ENCODE measurements around the gene FLAD1. TPM values are rescaled to one million over a fixed set of nuclear protein-coding genes. Genes with fewer than 3 reads are reported as not detected.

Gene FLAD1
- total RNA-seq, 2 donors from 2014 or later: 31.5 to 35.3 TPM

DNA sequence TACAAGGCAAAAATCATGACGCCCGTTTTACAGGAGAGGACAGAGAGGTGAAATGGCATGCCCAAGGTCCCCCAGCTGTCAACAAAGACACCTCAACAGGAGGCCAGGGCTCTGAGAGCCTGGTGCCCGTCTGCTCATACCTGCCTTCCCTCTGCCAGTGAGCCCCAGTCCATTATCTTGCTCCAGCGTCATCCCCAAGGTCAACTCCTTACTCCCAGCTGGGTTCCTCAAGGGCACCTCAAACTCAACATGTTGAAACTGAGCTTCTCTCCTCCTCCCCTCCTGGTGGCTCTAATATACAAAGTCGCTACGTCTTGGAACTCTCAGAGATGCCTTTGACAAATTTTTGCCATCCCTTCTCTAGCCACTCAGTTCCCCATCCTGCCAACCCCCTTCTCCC lies 30.5 kb upstream of the FLAD1 start:
- H3K9me3 ChIP-seq: no peaks in the 10 kb centered on the region
- no peaks in the 10 kb centered on the region for H3K27me3 ChIP-seq (replicated peaks; ENCODE audit: insufficient read depth)
- TF ChIP-seq POLR2AphosphoS5 (IDR thresholded peaks at IDR 0.05): no peak
- TF ChIP-seq, protein P1, sequence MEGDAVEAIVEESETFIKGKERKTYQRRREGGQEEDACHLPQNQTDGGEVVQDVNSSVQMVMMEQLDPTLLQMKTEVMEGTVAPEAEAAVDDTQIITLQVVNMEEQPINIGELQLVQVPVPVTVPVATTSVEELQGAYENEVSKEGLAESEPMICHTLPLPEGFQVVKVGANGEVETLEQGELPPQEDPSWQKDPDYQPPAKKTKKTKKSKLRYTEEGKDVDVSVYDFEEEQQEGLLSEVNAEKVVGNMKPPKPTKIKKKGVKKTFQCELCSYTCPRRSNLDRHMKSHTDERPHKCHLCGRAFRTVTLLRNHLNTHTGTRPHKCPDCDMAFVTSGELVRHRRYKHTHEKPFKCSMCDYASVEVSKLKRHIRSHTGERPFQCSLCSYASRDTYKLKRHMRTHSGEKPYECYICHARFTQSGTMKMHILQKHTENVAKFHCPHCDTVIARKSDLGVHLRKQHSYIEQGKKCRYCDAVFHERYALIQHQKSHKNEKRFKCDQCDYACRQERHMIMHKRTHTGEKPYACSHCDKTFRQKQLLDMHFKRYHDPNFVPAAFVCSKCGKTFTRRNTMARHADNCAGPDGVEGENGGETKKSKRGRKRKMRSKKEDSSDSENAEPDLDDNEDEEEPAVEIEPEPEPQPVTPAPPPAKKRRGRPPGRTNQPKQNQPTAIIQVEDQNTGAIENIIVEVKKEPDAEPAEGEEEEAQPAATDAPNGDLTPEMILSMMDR (IDR thresholded peaks at IDR 0.05): no peak
- TF ChIP-seq POLR2A (IDR thresholded peaks at IDR 0.05): no peak
- H3K4me3 ChIP-seq: no peak overlapping the region
- intact Hi-C loops (cut with DNase I): no loop called here
- WGBS: 80% methylated on average over 6 of the region's 6 CpGs
- H3K4me1 ChIP-seq (replicated peaks): peaks cover 16% of the 10 kb centered on the region
- DNase-seq (ENCODE audit: low spot score): no peak
- no peaks in the 10 kb centered on the region for H3K36me3 ChIP-seq
- H3K27ac ChIP-seq: no peak overlapping the region

DNA sequence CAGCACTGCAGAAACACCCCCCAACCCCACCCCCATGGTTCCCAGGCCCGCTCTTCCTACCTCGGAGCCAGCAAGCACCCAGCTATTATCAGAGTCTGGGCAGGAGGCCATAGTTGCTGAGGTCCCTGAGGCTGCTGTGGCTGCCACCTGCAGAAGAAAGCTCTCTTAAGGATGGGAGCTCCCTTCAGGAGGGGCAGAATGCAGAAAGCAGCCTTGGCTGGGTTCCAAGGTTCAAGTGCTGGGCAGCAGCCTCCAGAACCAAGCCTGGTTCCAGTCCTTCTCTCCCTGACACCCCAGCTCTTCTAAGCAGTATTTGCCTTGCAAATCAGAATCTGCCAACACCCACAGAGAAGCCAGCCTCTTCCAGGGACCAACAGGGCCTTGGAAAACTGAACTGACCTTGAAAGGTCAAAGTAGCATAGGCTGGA lies 29.5 kb upstream of the FLAD1 start:
- no peak overlapping the region for H3K27ac ChIP-seq
- TF ChIP-seq POLR2AphosphoS5 (IDR thresholded peaks at IDR 0.05) (no peak), POLR2A (IDR thresholded peaks at IDR 0.05) (no peak)
- TF ChIP-seq, protein P1 (IDR thresholded peaks at IDR 0.05): no peak

DNA sequence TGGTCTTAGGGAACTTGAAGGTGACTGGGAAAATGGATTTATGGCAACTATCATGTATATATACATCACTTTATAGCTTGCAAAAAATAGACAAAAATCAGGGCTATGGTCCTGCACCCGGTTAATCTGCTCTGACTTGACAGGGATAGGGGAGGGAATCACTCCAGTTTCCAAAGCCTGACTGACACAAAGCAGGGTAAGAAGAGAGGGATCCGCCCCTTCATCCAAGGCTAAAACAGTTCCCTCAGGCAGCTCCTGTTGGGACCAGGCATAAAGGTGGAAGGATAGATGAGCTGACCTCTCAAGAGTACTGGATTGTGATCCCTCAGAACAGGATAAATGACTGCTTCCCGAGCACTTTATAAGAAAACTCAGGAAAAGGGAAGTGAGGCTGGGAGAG lies 28.6 kb upstream of the FLAD1 start:
- Histone ChIP-seq H3K27me3 (replicated peaks; ENCODE audit: insufficient read depth) (no peaks in the 10 kb centered on the region), H3K27ac (no peak overlapping the region), H3K4me1 (replicated peaks) (peaks cover 16% of the 10 kb centered on the region), H3K9me3 (no peaks in the 10 kb centered on the region), H3K36me3 (no peaks in the 10 kb centered on the region), H3K4me3 (peak overlapping the region in 1 of 2 donors; percentile 46)
- intact Hi-C loops (cut with DNase I): no loop called here
- no peak for TF ChIP-seq POLR2A (IDR thresholded peaks at IDR 0.05)
- WGBS: 59% methylated on average over 3 of the region's 3 CpGs
- DNase-seq (ENCODE audit: low spot score): no peak

More for the DNA sequence above, 29.5 kb upstream of the FLAD1 start:
- Histone ChIP-seq H3K27me3 (replicated peaks; ENCODE audit: insufficient read depth) (no peaks in the 10 kb centered on the region), H3K36me3 (no peaks in the 10 kb centered on the region), H3K4me3 (no peak overlapping the region), H3K9me3 (no peaks in the 10 kb centered on the region), H3K4me1 (replicated peaks) (peaks cover 16% of the 10 kb centered on the region)
- 46% methylated on average over 2 of the region's 2 CpGs for WGBS
- intact Hi-C loops (cut with DNase I): no loop called here
- DNase-seq (ENCODE audit: low spot score): no peak

DNA sequence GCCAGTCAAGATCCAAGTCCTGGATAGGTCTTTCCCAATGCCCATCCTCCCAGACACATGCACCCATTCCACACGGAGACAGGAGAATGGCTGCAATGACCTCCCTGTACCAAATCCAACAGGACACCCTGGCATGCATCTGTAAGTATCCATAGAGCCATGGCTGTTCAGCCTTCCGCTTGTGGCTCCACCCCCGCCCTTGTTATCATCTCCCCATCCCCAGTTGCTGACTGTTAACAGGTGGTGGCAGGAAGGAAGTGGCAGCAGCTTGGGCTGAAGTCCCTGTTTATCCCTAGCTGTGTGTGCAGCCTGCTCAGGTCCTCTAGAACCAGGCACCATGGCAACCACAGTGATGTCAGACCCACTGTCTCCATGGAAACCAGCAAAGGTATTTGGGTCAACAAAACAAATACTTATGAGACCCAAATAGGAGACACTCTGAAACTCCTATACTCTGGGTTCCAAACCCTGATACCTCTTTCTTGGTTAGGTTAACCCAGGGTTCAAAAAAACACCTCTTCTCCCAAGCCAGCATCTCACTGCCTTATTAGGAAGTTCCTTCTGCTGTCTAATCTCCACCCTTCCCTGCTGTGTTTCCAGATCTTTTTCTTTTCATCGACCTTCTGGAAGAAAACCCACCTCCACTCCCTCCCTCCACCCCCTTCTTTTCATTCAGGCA lies 28.0 kb upstream of the FLAD1 start:
- no peak for DNase-seq (ENCODE audit: low spot score)
- Histone ChIP-seq H3K27me3 (replicated peaks; ENCODE audit: insufficient read depth) (no peaks in the 10 kb centered on the region), H3K4me3 (peak overlapping the region; percentile 46), H3K36me3 (no peaks in the 10 kb centered on the region), H3K4me1 (replicated peaks) (peaks cover 16% of the 10 kb centered on the region), H3K27ac (peak overlapping the region; percentile 76 to 79), H3K9me3 (no peaks in the 10 kb centered on the region)
- TF ChIP-seq, protein P1 (IDR thresholded peaks at IDR 0.05): no peak
- no peak for TF ChIP-seq POLR2A (IDR thresholded peaks at IDR 0.05)
- TF ChIP-seq POLR2AphosphoS5 (IDR thresholded peaks at IDR 0.05): no peak
- intact Hi-C loops (cut with DNase I): no loop called here
- 2% methylated on average over 4 of the region's 4 CpGs for WGBS

DNA sequence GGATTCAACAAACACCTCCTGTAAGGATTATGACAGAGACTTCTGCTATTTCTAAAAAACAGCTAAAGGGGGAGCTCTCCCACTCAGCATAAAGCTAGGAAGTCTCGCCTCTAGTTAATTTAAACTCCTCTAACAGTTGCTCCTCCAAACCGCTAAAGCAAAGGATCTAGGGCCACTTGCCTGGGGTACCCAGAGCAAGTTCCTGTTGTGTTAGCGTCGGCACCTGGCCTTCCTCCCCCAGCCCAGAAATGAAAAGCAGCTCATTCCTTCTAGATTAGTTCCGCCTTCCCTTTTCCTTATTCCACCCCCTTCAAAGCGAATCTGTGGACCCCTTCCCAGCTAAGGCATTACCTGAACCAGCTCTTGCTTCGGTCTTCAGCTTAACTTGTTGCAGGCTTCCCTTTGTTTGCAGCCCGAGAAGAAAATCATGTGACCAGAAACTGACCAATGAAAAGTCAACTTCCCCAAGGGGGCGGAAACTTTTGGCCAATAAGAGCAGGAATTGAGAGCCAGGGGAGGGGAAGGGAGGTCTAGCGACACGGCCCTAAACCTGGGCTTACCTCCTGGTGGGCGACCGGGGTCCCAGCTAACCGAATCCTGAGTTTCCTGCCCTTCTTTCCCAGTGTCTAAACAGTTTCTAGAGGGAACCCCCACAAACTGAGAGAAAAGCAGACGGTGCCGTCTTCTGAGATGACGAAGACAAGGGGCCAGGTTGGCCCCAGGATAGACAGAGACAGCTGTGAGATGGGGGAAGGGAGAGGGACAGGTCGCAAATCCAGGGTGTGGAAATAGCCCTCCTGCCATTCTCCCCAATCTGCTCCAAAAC lies 27.2 kb upstream of the FLAD1 start, which contains the start of gene PBXIP1:
Gene PBXIP1, minus strand, starts transcription at position 382 of the 826 bp plus-strand sequence. CDS start 2,378 bp downstream, outside the sequence.
- TF ChIP-seq POLR2AphosphoS5 (IDR thresholded peaks at IDR 0.05): peak; percentile 95
- peak; percentile 66 for TF ChIP-seq POLR2A (IDR thresholded peaks at IDR 0.05)
- TF ChIP-seq, protein P1 (IDR thresholded peaks at IDR 0.05): peak in 1 of 4 experiments; percentile 33
- Histone ChIP-seq H3K27me3 (replicated peaks; ENCODE audit: insufficient read depth) (no peaks in the 10 kb centered on the region), H3K4me1 (replicated peaks) (peaks cover 20% of the 10 kb centered on the region), H3K36me3 (no peaks in the 10 kb centered on the region), H3K9me3 (no peaks in the 10 kb centered on the region), H3K27ac (peak within 1 kb of the TSS; percentile 76 to 79), H3K4me3 (peak within 1 kb of the TSS; percentile 46)
- 0% methylated on average over 18 of the region's 18 CpGs for WGBS
- DNase-seq (ENCODE audit: low spot score): peak; percentile 89
- intact Hi-C loops (cut with DNase I): no loop called here
